HG02938 (cell line): ENCODE results near the gene PXMP4.
A peak's percentile ranks its signal among the peaks of the same experiment; 100 is the strongest.
"Not testable (repeated sequence)": the region's sequence is repeated elsewhere in the genome, so short reads cannot be mapped to it uniquely, and the experiment has no call there.

Experiments used
- ATAC-seq: cut with Tn5 transposase; IDR thresholded peaks from one replicate; pipeline ENCODE4 v1.9.1; 2021; ENCODE audit warnings: mild to moderate bottlenecking, moderate library complexity; ENCODE audit not compliant: unreplicated experiment

The PXMP4 gene

GRCh38 chr20:33704197-33704924 lies 15.7 kb downstream of the PXMP4 start:
- no peak for ATAC-seq

GRCh38 chr20:33703498-33704137 lies 16.5 kb downstream of the PXMP4 start:
- ATAC-seq = no peak

DNA sequence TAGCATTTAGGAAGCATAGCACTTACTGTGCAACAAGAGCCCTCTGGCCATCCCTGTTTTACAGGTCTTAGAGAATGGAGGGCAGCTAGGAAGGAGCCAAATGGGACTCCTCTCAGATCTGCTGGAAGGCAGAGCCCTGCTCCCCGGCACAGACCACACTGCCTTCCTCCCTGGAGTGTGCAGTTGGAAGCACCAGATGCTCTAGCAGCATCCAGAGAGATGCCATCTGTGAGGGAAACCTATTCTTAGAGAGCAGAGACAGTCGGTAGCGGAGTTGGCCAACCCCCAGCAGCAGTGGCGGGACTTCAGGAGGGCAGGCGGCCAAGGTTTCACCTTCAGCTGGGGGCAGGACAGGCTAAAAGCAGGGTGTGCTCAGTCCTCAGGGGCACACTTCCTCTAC lies 17.2 kb downstream of the PXMP4 start:
- no peak for ATAC-seq

GRCh38 chr20:33701629-33702450 lies 18.3 kb downstream of the PXMP4 start:
- no peak for ATAC-seq

DNA sequence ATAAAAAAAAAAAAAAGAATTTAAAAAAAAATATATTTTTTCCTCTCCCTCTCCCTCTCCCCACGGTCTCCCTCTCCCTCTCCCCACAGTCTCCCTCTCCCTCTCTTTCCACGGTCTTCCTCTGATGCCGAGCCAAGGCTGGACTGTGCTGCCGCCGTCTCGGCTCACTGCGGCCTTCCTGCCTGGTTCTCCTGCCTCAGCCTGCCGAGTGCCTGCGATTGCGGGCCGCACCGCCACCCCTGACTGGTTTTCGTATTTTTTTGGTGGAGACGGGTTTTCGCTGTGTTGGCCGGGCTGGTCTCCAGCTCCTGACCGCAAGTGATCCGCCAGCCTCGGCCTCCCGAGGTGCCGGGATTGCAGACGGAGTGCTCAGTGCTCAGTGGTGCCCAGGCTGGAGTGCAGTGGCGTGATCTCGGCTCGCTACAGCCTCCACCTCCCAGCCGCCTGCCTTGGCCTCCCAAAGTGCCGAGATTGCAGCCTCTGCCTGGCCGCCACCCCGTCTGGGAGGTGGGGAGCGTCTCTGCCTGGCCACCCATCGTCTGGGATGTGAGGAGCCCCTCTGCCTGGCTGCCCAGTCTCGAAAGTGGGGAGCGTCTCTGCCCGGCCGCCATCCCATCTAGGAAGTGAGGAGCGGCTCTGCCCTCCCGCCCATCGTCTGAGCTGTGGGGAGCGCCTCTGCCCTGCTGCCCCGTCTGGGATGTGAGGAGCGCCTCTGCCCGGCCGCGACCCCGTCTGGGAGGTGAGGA lies 19.2 kb downstream of the PXMP4 start:
- not testable (repeated sequence) for ATAC-seq

- ATAC-seq = not testable (repeated sequence)
Observed at GRCh38 chr20:33698966-33699365, 21.1 kb downstream of the PXMP4 start.

- no peak for ATAC-seq
Observed at GRCh38 chr20:33697129-33697528, 23.0 kb downstream of the PXMP4 start.

DNA sequence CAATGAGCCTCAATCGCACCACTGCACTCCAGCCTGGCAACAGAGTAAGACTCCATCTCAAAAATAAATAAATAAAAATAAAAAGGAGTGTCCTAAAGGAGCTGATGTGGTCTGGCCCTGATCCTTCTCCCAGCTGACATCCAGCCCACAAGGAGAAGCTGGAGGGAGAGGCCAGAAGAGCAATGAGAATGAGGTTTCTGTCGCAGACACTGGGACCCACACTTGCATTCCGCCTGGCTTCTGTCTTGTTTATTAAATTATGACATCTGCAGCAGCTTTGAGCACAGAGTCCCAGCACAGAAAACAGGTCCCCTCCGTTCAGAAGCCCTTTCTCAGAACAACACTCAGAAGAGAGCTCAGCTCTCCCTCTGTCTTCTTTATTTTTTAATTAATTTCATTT lies 23.7 kb downstream of the PXMP4 start:
- no peak for ATAC-seq

- ATAC-seq = no peak
Observed at GRCh38 chr20:33694639-33695012, 25.5 kb downstream of the PXMP4 start.

- no peak for ATAC-seq
Observed at GRCh38 chr20:33693741-33694638, 26.1 kb downstream of the PXMP4 start.

GRCh38 chr20:33693289-33693688 lies 26.8 kb downstream of the PXMP4 start:
- no peak for ATAC-seq

DNA sequence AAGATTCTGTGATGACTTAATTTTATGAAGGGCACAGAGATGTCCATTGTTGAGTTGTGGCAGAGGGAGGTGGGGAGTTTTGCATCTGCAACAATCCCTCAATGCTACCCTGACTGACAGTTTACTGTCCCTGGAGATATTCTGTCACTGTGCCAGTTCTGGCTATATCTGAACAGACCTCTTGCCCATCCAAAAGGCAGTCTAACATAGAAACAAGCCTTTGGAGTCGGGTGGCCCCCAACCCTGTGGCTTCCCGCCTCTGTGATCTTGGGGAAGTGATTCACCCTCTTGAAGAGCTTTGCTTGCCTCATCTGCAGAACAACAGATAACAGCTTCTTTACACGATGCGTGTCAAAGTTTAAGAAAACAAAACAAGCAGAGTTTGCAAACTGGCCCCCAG lies 30.1 kb downstream of the PXMP4 start:
- no peak for ATAC-seq

GRCh38 chr20:33689493-33689892 lies 30.6 kb downstream of the PXMP4 start:
- no peak for ATAC-seq

GRCh38 chr20:33688938-33689424 lies 31.1 kb downstream of the PXMP4 start:
- no peak for ATAC-seq

DNA sequence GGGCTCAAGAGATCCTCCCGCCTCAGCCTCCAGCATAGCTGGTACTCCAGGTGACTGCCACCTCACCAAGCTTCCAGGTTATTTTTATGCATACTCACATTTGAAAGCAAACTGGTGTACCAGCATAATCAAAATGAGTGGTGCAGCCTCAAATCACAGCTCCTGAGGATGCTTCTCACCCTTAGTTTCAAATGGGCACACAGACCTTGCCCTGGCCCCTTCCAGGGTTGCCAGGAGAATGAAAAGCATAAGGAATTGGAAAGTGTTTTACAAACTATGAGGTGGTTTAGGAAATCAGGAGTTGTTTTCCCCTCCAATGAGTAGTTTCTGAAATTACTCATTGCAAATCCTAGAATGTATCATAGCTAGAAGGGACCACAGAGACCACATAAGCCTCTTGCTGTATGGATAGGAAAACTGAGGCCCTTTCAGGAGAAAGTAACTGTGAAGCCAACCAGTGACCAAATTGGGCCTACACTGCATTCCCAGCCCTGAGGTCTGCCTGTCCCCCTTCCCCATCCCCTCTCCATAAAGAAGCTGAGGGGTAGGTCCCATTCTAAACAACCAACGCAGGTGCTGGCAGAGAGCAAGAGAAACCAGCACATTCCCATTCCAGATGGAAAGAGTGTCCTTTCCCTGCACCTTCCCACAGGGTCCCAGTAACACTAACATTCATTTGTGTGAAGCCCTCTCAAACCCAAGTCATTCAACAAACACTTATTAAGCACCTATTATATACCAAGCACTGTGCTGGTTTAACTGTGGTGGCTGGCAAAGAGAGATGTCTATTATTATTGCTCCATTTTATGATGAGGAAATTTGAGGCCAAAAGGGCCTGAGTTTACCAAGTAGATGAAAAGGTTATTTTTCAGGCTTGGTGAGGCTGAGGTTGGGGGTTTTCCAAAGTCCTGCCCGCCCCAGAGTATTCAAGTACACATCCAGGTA lies 31.8 kb downstream of the PXMP4 start:
- ATAC-seq = no peak

DNA sequence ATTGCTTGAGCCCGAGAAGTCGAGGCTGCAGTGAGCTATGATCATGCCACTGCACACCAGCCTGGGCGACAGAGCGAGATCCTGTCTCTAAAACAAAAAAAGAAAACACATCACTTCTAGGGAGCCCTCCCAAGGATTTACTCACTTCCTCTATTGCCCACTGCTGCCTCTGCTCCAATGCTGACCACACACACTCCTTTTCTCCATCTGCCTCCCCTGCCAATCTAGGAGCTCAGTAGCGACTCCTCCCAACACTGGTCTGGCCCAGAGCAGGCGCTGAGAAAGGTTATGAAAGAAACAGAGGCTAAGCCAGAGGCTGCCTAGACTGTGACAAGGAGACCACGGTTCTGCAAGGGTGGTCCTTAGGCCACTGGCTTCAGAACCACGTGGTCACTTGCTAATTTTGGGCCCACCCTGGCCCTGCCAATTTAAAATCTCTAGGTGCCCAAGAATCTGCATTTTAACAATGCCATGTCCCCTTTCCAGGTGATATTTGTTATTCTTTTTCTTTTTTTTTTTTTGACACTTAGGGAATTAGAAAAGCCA lies 32.7 kb downstream of the PXMP4 start:
- no peak for ATAC-seq

- ATAC-seq = no peak
Observed at GRCh38 chr20:33686984-33687366, 33.1 kb downstream of the PXMP4 start.

- peak; percentile 71 for ATAC-seq
Observed at GRCh38 chr20:33686100-33686983, 33.8 kb downstream of the PXMP4 start, which contains the start of gene E2F1. E2F1 (minus strand) TSS chr20:33686385; CDS start chr20:33686264, 121 bp downstream.
